HCT116 (cell line): ENCODE data around the gene ZKSCAN7. TPM values are rescaled to one million over a fixed set of nuclear protein-coding genes. Genes with fewer than 3 reads are reported as not detected.

Experiments
- total RNA-seq: library from RNA; stranded (reverse); gene quantifications from one replicate; pipeline ENCODE4 v1.2.1, GENCODE V29; 2021; ENCODE audit not compliant: unreplicated experiment

The ZKSCAN7 gene
- total RNA-seq, 1 experiment from 2014 or later, result not detected

Other genes starting within 250 kb of the ZKSCAN7 start
- 18.4 TPM for gene TCAIM, start 216.4 kb upstream of the ZKSCAN7 start, total RNA-seq
- 19.9 TPM for gene ZNF445, start 77.5 kb upstream of the ZKSCAN7 start, total RNA-seq
- gene ZNF660, start 29.8 kb downstream of the ZKSCAN7 start, total RNA-seq, result not detected
- gene ZNF197, start 69.8 kb downstream of the ZKSCAN7 start, total RNA-seq, result 16.5 TPM
- 7.9 TPM for gene ZNF35, start 93.5 kb downstream of the ZKSCAN7 start, total RNA-seq
- gene ZNF502, start 157.5 kb downstream of the ZKSCAN7 start, total RNA-seq, result 1.5 TPM
- gene ZNF501, start 174.4 kb downstream of the ZKSCAN7 start, total RNA-seq, result 0.12 TPM
- 32.2 TPM for gene KIAA1143, start 206.4 kb downstream of the ZKSCAN7 start, total RNA-seq
- gene KIF15, start 206.6 kb downstream of the ZKSCAN7 start, total RNA-seq, result 20.9 TPM